Activated B cell treated with CpG ODN at 0.5 μM for 24 hours (primary cell): Measurements from ENCODE around the gene GPHN. TPM values are rescaled to one million over a fixed set of nuclear protein-coding genes. Genes with fewer than 3 reads are reported as not detected.

Experiments used
- ATAC-seq: fragments of 200-7000 bp; cut with Tn5 transposase; one replicate; pipeline ENCODE4 v1.10.0; 2021; ENCODE audit warnings: low read depth, mild to moderate bottlenecking, moderate library complexity
- CTCF ChIA-PET: fragments of 350-600 bp; sonication (Branson Sonifier 250); formaldehyde crosslinking; loops from one replicate; lab custom pipeline; 2021; ENCODE audit warnings: antibody characterized with exemption; lab: Charles Lee
- POLR2A ChIA-PET: fragments of 350-600 bp; sonication (Branson Sonifier 250); formaldehyde crosslinking; loops from one replicate; lab custom pipeline; 2021; ENCODE audit warnings: antibody characterized with exemption; lab: Charles Lee
- DNase-seq: peaks from one replicate; pipeline ENCODE4 v3.0.0; 2022
- H3K27ac Mint-ChIP-seq: one replicate; pipeline ENCODE4 v1.8.0; 2020; ENCODE audit warnings: mixed read lengths
- H3K27me3 Mint-ChIP-seq: one replicate; pipeline ENCODE4 v1.8.0; 2021; ENCODE audit warnings: mixed read lengths
- H3K36me3 Mint-ChIP-seq: one replicate; pipeline ENCODE4 v1.8.0; 2021; ENCODE audit warnings: low read depth, mixed read lengths
- H3K4me1 Mint-ChIP-seq: one replicate; pipeline ENCODE4 v1.8.0; 2021; ENCODE audit warnings: mixed read lengths
- H3K4me3 Mint-ChIP-seq: one replicate; pipeline ENCODE4 v1.8.0; 2020; ENCODE audit warnings: mild to moderate bottlenecking, mixed read lengths
- H3K9me3 Mint-ChIP-seq: one replicate; pipeline ENCODE4 v1.8.0; 2020; ENCODE audit warnings: mixed read lengths
- intact Hi-C: fragments of 100-400 bp; cut with micrococcal nuclease; formaldehyde crosslinking; loops from one replicate; pipeline ENCODE4 v1.15.1; 2024
- total RNA-seq: library from RNA; stranded (reverse); gene quantifications from 2 replicates; pipeline ENCODE4 v1.2.3, GENCODE V29; 2022
- TF ChIP-seq, protein P1 (sequence below): fragments of 200-600 bp; IDR thresholded peaks from one replicate; pipeline ENCODE4 v1.8.0; 2022; ENCODE audit warnings: antibody characterized with exemption, mild to moderate bottlenecking

GPHN gene
- total RNA-seq, 1 donor from 2014 or later = 36.9 TPM

DNA sequence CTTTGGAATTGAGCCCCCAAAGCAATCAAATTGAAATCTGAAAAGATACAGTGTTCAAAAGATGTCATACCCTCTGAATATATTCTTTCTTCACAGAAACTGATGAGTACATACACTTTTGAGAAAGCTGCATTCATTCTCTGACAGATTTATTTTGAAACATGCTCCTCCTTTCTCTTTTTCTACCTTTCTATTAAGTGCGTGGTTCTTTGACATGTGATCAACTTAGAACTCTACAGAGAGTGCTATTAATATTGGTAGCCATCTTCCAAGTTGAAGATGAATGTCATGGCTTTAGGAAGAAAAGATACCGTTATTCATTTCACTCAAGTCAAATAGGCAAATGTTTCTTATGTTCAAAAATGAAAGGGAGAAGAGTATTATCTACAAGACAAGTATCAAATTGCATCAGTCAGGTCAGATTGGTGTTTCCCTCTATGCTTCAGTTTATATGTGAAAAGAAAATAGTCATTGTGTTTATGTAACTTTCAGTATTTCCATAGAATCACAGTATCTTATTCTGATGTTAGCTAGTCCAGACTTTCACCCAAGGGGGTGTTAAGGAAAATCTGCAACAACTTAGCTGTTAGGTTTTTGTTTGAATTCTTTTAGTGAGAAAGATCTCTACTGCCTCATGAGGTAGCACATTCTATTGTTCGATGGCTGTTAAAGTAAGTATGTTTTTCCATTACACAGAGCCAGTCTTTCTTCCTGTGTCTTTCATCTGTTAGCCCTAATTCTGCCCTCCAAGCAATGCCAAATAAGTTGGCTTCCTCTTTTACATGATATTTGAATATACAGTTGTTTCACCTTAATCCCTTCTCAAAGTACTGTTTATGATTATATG, 625.9 kb downstream of the GPHN start:
- Mint-ChIP-seq H3K4me3 (no peak overlapping the region), H3K9me3 (no peaks in the 10 kb centered on the region), H3K4me1 (no peaks in the 10 kb centered on the region), H3K27ac (no peak overlapping the region), H3K27me3 (no peaks in the 10 kb centered on the region), H3K36me3 (peaks cover 4% of the 10 kb centered on the region)
- DNase-seq (no peak), ATAC-seq (no peak)
- TF ChIP-seq, protein P1, sequence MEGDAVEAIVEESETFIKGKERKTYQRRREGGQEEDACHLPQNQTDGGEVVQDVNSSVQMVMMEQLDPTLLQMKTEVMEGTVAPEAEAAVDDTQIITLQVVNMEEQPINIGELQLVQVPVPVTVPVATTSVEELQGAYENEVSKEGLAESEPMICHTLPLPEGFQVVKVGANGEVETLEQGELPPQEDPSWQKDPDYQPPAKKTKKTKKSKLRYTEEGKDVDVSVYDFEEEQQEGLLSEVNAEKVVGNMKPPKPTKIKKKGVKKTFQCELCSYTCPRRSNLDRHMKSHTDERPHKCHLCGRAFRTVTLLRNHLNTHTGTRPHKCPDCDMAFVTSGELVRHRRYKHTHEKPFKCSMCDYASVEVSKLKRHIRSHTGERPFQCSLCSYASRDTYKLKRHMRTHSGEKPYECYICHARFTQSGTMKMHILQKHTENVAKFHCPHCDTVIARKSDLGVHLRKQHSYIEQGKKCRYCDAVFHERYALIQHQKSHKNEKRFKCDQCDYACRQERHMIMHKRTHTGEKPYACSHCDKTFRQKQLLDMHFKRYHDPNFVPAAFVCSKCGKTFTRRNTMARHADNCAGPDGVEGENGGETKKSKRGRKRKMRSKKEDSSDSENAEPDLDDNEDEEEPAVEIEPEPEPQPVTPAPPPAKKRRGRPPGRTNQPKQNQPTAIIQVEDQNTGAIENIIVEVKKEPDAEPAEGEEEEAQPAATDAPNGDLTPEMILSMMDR = no peak
- ChIA-PET POLR2A (no interaction called here), CTCF (no interaction called here)
- intact Hi-C loops = no loop called here

DNA sequence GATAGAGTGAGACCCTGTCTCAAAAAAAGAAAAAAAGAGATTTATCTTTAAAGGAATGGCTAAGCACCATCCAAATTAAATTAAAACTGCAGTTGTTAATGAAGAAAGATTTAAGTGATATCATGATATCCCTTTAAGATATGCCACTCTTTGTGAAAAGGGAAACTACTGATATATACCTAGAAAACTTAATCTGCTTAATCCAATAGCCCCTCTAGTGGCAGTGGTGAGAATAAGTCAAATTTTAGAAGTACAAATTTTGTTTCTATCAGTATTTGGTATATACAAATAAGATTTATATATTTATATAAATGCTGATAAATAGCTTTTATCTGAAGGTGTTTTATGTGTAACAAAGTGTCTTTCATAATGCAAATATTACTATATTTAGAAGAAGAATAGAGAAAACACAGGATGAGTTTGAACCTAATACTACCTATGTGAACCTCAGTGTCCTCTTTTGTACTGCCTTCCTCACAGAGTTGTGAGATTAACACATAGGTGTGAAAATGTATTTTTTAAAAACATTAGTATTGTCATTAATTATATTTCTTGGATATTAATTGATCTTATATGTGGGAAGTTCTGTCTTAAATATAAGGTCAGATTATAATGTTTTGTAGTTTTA, 629.9 kb downstream of the GPHN start:
- intact Hi-C loops = loop anchor here (1.0 kb wide), 2 partner anchors 643 to 779 kb away; no protein-coding TSS in a partner anchor
- CTCF ChIA-PET = no interaction called here
- H3K9me3 Mint-ChIP-seq = no peaks in the 10 kb centered on the region
- H3K27ac Mint-ChIP-seq = no peak overlapping the region
- TF ChIP-seq, protein P1 = no peak
- no peaks in the 10 kb centered on the region for H3K4me1 Mint-ChIP-seq
- DNase-seq (no peak), ATAC-seq (no peak)
- H3K36me3 Mint-ChIP-seq = peaks cover 2% of the 10 kb centered on the region
- no peak overlapping the region for H3K4me3 Mint-ChIP-seq
- POLR2A ChIA-PET = no interaction called here
- H3K27me3 Mint-ChIP-seq = no peaks in the 10 kb centered on the region

DNA sequence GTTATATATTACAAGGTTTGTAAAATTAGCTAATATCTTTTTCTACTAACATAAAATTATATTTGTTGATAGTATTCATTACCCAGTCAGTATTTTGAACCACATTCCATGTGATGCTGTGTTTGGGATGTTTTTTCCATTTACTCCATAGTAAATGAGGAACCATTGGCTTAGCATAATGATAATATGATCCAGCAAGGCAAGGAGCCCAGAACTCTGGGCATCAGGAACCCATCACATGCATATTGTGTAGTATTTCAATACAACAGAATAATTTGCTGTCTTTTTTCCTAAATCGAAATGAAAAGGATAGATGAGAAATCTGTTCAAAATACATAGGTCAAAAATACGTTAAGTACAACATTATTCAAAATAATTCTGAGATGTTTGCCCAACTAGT, 632.6 kb downstream of the GPHN start:
- no peaks in the 10 kb centered on the region for H3K27me3 Mint-ChIP-seq
- H3K4me1 Mint-ChIP-seq = no peaks in the 10 kb centered on the region
- TF ChIP-seq, protein P1 = no peak
- DNase-seq = no peak
- POLR2A ChIA-PET = no interaction called here
- ATAC-seq = no peak
- H3K27ac Mint-ChIP-seq = no peak overlapping the region
- peaks cover 5% of the 10 kb centered on the region for H3K36me3 Mint-ChIP-seq
- H3K9me3 Mint-ChIP-seq = no peaks in the 10 kb centered on the region
- CTCF ChIA-PET = interaction anchor here (1.7 kb wide), 1 partner anchor 516 kb away, joined by 4 read pairs; no protein-coding TSS in a partner anchor
- intact Hi-C loops = no loop called here
- H3K4me3 Mint-ChIP-seq = no peak overlapping the region

DNA sequence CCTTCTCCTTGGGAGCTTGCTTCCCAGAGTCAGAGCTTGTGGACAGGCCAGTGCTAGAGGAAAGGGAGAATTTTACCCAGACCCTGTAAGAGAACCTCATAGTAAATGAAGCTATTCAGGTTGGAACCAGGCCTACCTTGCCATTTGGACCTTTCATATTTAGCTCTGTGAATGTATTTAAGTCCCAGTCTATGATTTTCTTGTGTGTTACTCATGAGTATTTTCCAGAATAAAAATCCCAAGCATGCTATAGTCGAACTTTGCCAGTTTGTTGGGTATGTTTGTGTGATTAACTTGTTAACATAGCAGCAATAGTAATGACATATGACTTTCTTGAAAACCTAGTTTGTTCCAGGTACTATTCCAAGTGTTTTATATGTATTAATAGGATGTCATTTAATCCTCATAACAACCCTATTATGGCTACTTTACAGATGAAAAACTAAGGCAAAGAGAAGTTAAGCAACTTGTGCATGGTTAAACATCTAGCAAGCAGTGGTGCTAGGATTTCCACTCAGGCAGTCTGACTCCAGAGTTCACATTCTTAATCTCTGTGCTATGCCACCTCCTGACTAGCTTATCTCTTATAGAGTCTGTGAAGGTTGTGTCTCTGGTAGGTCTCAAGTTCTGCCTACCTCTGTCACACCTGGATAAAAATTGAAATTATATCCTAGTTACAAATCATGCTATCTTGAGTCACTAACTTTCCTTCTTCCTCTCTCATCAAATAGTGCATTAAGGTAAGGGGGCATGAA, 633.4 kb downstream of the GPHN start:
- TF ChIP-seq, protein P1 = no peak
- POLR2A ChIA-PET = no interaction called here
- H3K9me3 Mint-ChIP-seq = no peaks in the 10 kb centered on the region
- H3K27ac Mint-ChIP-seq = no peak overlapping the region
- CTCF ChIA-PET = no interaction called here
- no peak for DNase-seq
- H3K4me3 Mint-ChIP-seq = no peak overlapping the region
- no peaks in the 10 kb centered on the region for H3K27me3 Mint-ChIP-seq
- intact Hi-C loops = no loop called here
- ATAC-seq = no peak
- peaks cover 5% of the 10 kb centered on the region for H3K36me3 Mint-ChIP-seq
- H3K4me1 Mint-ChIP-seq = no peaks in the 10 kb centered on the region
